CD4-positive, alpha-beta T cell treated with Interferon alpha-2 for 1 hour (primary cell): Measurements from ENCODE around the gene DERL3.

Experiments
- DNase-seq, 2 donors: peaks; one replicate each; pipeline ENCODE4 v3.0.0-alpha.2; 2020 to 2022

DERL3 gene

GRCh38 chr22:23847310-23847920, 8.6 kb upstream of the DERL3 start:
- DNase-seq = no peak

GRCh38 chr22:23846081-23846469, 7.3 kb upstream of the DERL3 start:
- DNase-seq = no peak

- DNase-seq = no peak
Measured at GRCh38 chr22:23845265-23846080, 6.7 kb upstream of the DERL3 start.

- DNase-seq = no peak
Measured at GRCh38 chr22:23844739-23845202, 6.0 kb upstream of the DERL3 start.

GRCh38 chr22:23842599-23842998, 3.8 kb upstream of the DERL3 start:
- no peak for DNase-seq

GRCh38 chr22:23841736-23842445, 3.1 kb upstream of the DERL3 start:
- no peak for DNase-seq

- no peak for DNase-seq
Measured at GRCh38 chr22:23841292-23841691, 2.5 kb upstream of the DERL3 start.

GRCh38 chr22:23840026-23840425, 1.2 kb upstream of the DERL3 start:
- no peak for DNase-seq

- DNase-seq = no peak
Measured at GRCh38 chr22:23837911-23838680, 710 bp downstream of the DERL3 start.

- DNase-seq = no peak
Measured at GRCh38 chr22:23837496-23837859, 1.3 kb downstream of the DERL3 start.

GRCh38 chr22:23836692-23837495, 1.9 kb downstream of the DERL3 start:
- no peak for DNase-seq

GRCh38 chr22:23836281-23836680, 2.5 kb downstream of the DERL3 start:
- DNase-seq = no peak

GRCh38 chr22:23835484-23836144, 3.2 kb downstream of the DERL3 start:
- DNase-seq = no peak

GRCh38 chr22:23834793-23835483, 3.9 kb downstream of the DERL3 start:
- no peak for DNase-seq

GRCh38 chr22:23834406-23834792, 4.4 kb downstream of the DERL3 start:
- DNase-seq = no peak

GRCh38 chr22:23833911-23834317, 4.9 kb downstream of the DERL3 start:
- no peak for DNase-seq

GRCh38 chr22:23833017-23833751, 5.6 kb downstream of the DERL3 start:
- DNase-seq = no peak

GRCh38 chr22:23832226-23833016, 6.4 kb downstream of the DERL3 start:
- DNase-seq = no peak

GRCh38 chr22:23831781-23832180, 7.0 kb downstream of the DERL3 start:
- no peak for DNase-seq
